Measurements from ENCODE around the gene TCOF1. TPM values are rescaled to one million over a fixed set of nuclear protein-coding genes. Genes with fewer than 3 reads are reported as not detected.
"Not testable (repeated sequence)": the region's sequence is repeated elsewhere in the genome, so short reads cannot be mapped to it uniquely, and the experiment has no call there.

TCOF1 gene
- total RNA-seq, 1 experiment from 2014 or later: 32.9 TPM

- DNase-seq (ENCODE audit: low spot score): no peak
Observed at GRCh38 chr5:150404121-150404520, 46.6 kb downstream of the TCOF1 start.

- no peak for DNase-seq (ENCODE audit: low spot score)
Observed at GRCh38 chr5:150404535-150404934, 47.0 kb downstream of the TCOF1 start.

- DNase-seq (ENCODE audit: low spot score): no peak
Observed at GRCh38 chr5:150404941-150405816, 47.7 kb downstream of the TCOF1 start.

- no peak for DNase-seq (ENCODE audit: low spot score)
Observed at GRCh38 chr5:150406103-150406722, 48.7 kb downstream of the TCOF1 start.

GRCh38 chr5:150406723-150407095 lies 49.2 kb downstream of the TCOF1 start:
- DNase-seq (ENCODE audit: low spot score): no peak

- DNase-seq (ENCODE audit: low spot score): no peak
Observed at GRCh38 chr5:150407096-150407720, 49.7 kb downstream of the TCOF1 start.

GRCh38 chr5:150408231-150408943 lies 50.9 kb downstream of the TCOF1 start:
- no peak for DNase-seq (ENCODE audit: low spot score)

GRCh38 chr5:150409638-150410523 lies 52.4 kb downstream of the TCOF1 start:
- peak; percentile 89 for DNase-seq (ENCODE audit: low spot score)

GRCh38 chr5:150410524-150411244 lies 53.2 kb downstream of the TCOF1 start:
- DNase-seq (ENCODE audit: low spot score): peak; percentile 50

- no peak for DNase-seq (ENCODE audit: low spot score)
Observed at GRCh38 chr5:150411245-150411979, 53.9 kb downstream of the TCOF1 start.

GRCh38 chr5:150412319-150413175 lies 55.0 kb downstream of the TCOF1 start, which contains the start of gene CD74:
TSS of gene CD74 (minus strand) at chr5:150412910. CDS start at chr5:150412749, 161 bp downstream.
- no peak for DNase-seq (ENCODE audit: low spot score)

GRCh38 chr5:150413176-150413901 lies 55.8 kb downstream of the TCOF1 start:
- DNase-seq (ENCODE audit: low spot score): no peak

GRCh38 chr5:150413902-150414790 lies 56.6 kb downstream of the TCOF1 start:
- DNase-seq (ENCODE audit: low spot score): not testable (repeated sequence)

GRCh38 chr5:150419630-150420270 lies 62.3 kb downstream of the TCOF1 start:
- DNase-seq (ENCODE audit: low spot score): no peak

- DNase-seq (ENCODE audit: low spot score): no peak
Observed at GRCh38 chr5:150422075-150422474, 64.6 kb downstream of the TCOF1 start.

- no peak for DNase-seq (ENCODE audit: low spot score)
Observed at GRCh38 chr5:150422758-150423157, 65.3 kb downstream of the TCOF1 start.

Measured in H4 (cell line).